Stimulated activated CD4-positive, alpha-beta T cell treated with anti-CD3 and anti-CD28 coated beads, Interleukin-4, amount 100 ng/mL, for 4 hours (primary cell): Measurements from ENCODE around the gene NOC2L.

ENCODE experiments used
- DNase-seq, 2 experiments: peaks; one replicate each; pipeline ENCODE4 v3.0.0-alpha.2; 2020

Gene NOC2L

DNA sequence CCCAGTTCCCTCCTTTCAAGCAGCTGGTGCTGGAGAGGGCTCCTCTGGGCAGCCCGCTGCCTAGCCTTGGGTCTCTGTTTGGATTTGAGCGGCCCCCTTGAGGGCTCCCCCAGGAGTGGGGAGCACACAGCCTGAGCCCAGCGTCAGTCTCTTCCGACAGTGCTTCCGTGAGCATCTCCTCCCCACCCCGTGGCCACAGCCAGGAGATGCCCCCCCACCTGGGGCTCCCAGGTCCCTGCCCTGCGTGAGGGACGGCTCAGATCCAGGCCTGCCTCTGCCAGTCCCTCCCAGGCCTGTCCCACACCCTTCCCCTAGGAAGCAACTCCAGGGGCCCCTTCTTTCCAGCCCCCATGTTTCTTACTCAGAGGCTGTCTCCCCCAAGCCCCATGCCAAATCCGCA, 31.8 kb downstream of the NOC2L start:
- no peak for DNase-seq

- no peak for DNase-seq
Observed at GRCh38 chr1:925561-926421, 33.3 kb downstream of the NOC2L start.

- no peak for DNase-seq
Observed at GRCh38 chr1:924656-925560, 34.1 kb downstream of the NOC2L start.

- no peak for DNase-seq
Observed at GRCh38 chr1:923991-924655, 34.9 kb downstream of the NOC2L start.

- peak; percentile 54 to 65 for DNase-seq
Observed at GRCh38 chr1:923131-923990, 35.7 kb downstream of the NOC2L start, which contains the start of gene SAMD11. SAMD11 (plus strand) TSS chr1:923923; CDS start chr1:924432, 509 bp downstream.

GRCh38 chr1:921011-921837, 37.8 kb downstream of the NOC2L start:
- no peak for DNase-seq

- DNase-seq = no peak
Observed at GRCh38 chr1:920521-920920, 38.5 kb downstream of the NOC2L start.

DNA sequence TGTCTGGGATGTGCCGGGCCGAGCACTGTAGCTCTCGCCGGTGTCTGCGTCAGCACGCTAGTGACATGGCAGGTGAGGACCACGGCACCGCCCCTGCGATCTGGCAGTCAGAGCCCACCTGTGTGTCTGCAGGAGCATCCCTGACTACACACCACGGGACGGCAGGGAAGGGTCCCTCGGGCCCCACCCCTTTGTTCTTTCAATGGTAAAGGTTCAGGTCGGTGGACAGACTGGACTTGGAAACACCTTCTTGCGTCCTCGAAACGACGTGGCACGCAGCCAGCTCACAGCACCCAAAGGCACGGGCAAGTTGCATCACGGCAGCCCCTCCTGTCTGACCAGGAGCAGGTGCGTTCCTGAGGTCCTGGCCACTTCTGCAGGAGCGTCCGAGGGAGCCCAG, 39.0 kb downstream of the NOC2L start:
- no peak for DNase-seq

DNA sequence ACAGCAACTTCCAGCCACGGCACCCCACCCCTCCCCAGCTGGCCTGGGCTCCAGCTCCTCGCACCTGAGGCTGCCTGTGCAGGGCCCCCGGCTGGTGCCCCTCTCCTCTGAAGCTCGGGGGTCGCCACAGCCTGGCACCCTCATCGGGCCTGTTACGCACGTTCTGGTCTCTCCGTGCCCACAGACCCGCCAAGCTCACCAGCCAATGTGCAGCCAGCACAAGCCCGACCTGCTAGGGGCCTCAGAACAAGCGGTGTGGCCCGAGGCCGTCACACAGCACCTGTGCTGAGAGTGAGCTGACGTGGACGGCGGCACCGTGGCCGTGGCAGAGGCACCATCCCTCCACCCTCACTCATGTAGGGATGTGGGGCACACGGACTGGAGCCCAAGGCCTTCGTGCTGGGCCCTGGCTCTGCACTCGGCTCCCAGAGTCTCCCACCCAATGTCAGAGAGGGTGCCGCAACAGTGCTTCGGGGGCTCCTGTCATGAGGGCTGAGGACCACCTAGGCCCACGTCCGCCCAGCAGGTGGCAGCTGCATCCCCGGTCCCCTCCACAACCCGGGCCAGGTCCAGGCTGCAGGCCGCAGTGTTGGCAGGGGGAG, 39.7 kb downstream of the NOC2L start:
- DNase-seq = no peak

DNA sequence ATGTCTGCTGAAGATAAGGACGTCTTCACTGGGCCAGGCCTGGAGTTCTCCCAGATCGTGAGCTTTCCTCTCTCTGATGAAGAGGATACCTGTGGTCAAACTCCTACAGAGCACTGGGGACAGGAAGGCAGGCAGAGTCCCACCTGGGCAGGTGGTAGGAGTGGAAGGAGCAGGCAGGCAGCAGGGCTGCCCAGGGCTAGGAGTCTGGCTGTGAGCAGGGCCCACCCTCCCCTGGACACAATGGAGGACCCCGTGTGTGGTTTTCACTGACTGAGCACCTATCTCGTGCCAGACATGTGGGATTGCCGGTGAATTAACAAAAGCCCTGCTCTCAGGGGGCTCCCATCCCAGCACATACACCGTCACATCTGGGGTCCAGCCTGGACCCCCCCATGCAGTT, 40.2 kb downstream of the NOC2L start:
- DNase-seq = no peak

GRCh38 chr1:918353-918752, 40.7 kb downstream of the NOC2L start:
- no peak for DNase-seq

- DNase-seq = no peak
Observed at GRCh38 chr1:917466-918091, 41.5 kb downstream of the NOC2L start.

DNA sequence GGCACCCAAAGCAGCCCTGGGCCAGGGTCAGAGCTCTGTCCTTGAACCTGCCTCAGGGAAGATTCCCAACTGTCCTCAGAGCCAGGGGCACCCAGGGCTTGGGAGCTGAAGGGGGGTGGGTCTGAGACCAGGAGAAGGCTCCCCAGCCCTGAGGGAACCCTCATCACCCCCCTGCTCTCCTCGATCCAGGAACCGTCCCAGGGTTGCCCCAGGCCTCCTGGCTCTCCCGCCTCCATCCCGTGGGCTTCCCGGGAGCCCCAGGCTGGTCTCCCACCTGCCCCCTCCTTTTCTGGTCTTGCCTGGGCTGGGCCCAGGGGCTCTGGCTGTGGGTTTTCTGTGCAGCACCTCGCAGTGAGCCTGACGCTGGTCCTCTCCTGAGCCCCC, 42.0 kb downstream of the NOC2L start:
- DNase-seq = no peak

DNA sequence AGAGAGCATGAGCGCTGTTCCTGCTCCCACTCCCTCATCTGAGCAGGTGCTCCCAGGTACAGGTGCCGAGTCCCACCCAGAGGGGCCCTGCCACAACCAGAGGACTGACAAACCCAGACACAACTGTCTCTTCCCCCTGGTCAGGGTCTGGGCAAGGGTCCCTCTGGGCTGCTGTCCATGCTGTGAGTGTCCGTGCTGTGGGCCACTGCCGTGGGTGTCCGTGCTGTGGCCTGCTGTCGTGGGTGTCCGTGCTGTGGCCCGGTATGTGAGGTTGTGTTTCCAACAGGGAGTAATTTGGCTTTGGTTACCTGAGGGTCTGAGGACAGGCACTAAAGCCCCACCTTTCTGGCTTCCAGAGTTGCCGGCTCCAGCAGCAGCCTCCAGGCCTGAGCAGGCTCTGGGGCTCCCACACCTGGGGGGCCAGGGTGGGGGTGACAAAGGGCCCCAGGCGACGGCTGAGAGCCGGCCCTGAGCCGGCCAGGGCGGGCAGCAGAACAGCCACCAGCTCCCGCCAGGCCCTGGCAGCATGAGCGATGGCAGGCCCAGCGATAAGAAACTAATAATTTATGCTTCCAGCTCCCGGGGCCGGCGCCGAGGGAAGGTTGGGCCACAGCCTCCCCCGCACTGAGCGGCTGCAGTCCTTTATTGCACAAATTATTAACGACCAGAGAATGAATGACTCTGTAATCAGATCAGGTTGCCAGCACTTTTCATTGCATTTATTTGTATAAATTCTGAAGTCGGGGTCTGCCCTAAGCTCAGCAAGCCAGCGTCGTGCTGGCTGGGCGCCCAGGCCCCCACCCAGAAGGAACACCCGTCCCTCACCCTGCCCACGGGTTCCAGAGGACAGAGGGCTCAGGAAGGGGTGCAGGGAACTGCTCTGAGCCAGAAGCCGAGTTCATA, 42.6 kb downstream of the NOC2L start:
- no peak for DNase-seq

GRCh38 chr1:915295-916172, 43.5 kb downstream of the NOC2L start:
- no peak for DNase-seq

- no peak for DNase-seq
Observed at GRCh38 chr1:914891-915280, 44.2 kb downstream of the NOC2L start.

DNA sequence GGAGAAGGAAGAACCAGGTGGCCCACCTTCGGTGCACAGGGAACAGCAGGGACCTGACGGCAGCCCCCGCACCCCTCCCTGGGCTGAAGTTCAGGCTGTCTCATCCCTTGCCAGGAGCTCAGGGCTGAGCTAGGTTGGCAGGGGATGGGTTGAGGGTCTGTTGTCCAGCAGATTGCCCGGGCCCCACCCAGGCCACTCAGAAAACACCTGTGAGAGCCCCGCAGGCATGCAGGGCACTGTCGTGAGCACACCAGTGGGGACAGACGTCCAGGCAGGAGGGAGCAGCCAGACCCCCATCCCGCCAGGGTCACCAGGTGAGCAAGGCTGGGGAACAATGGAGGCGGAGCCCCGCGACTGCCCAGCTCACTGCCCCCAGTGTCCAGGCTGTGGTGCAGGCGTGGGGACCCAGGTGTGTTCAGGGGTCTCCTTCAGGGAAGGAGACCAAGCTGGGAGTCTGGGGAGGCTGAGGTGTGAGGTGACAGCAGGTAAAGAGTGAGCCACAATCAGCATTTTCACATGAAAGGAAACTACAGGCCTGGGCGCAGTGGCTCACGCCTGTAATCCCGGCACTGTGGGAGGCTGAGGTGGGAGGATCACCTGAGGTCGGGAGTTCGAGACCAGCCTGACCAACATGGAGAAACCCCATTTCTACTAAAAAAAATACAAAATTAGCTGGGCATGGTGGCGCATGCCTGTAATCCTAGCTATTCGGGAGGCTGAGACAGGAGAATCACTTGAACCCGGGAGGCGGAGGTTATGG, 44.7 kb downstream of the NOC2L start:
- DNase-seq = no peak
